B cell (primary cell): Measurements from ENCODE around the gene RNLS. TPM values are rescaled to one million over a fixed set of nuclear protein-coding genes. Genes with fewer than 3 reads are reported as not detected.
A peak's percentile ranks its signal among the peaks of the same experiment; 100 is the strongest.

Experiments used
- ATAC-seq: fragments of 200-7000 bp; cut with Tn5 transposase; one replicate; pipeline ENCODE4 v1.10.0; 2021; ENCODE audit warnings: low read depth, mild to moderate bottlenecking, moderate number of reproducible peaks, moderate library complexity
- CTCF ChIA-PET: fragments of 350-600 bp; sonication (Branson Sonifier 250); formaldehyde crosslinking; loops from one replicate; lab custom pipeline; 2021; ENCODE audit warnings: antibody characterized with exemption, inconsistent platforms; lab: Charles Lee
- POLR2A ChIA-PET: fragments of 350-600 bp; sonication (Branson Sonifier 250); formaldehyde crosslinking; loops from one replicate; lab custom pipeline; 2021; ENCODE audit warnings: antibody characterized with exemption; lab: Charles Lee
- DNase-seq: peaks from one replicate; pipeline ENCODE4 v3.0.0; 2013
- H2AFZ ChIP-seq: 2 replicates; pipeline ENCODE4 v1.6.1; 2012; ENCODE audit warnings: mild to moderate bottlenecking, low read depth, low read length; ENCODE audit not compliant: insufficient read depth, poor library complexity, severe bottlenecking
- H3K27ac ChIP-seq, 2 donors: 1 replicate in 1 of 2; 2 replicates in 1 of 2; pipeline ENCODE4 v1.5.1; 2012 to 2013; ENCODE audit warnings: low read length in 2 of 2, mild to moderate bottlenecking in 2 of 2, moderate library complexity in 1 of 2
- H3K27me3 ChIP-seq, 4 experiments: fragments of 200-600 bp in 1 of 4; sonication (generic) in 1 of 4; replicated peaks in 1 of 4; 1 replicate in 2 of 4; 2 replicates in 2 of 4; pipeline versions ENCODE4 v1.6.1 to v1.7.0; 2013 to 2016; ENCODE audit warnings: low read length in 3 of 4, mild to moderate bottlenecking in 2 of 4, mixed read lengths in 1 of 4, moderate library complexity in 1 of 4; ENCODE audit not compliant: insufficient read depth in 4 of 4, control insufficient read depth in 3 of 4; ENCODE audit errors: control extremely low read depth in 1 of 4
- H3K36me3 ChIP-seq, 2 experiments: replicated peaks in 1 of 2; 1 replicate in 1 of 2; 2 replicates in 1 of 2; pipeline versions ENCODE4 v1.6.1 to v1.7.1; 2013; ENCODE audit warnings: low read length in 1 of 2; ENCODE audit not compliant: insufficient read depth in 2 of 2, control insufficient read depth in 1 of 2; ENCODE audit errors: control extremely low read depth in 1 of 2, extremely low read depth in 1 of 2
- H3K4me1 ChIP-seq, 2 donors: fragments of 200-600 bp in 1 of 2; sonication (generic) in 1 of 2; 1 replicate in 1 of 2; 2 replicates in 1 of 2; pipeline versions ENCODE4 v1.5.1 to v1.6.1; 2013 to 2017; ENCODE audit warnings: low read length in 2 of 2; ENCODE audit not compliant: control insufficient read depth in 2 of 2, insufficient read depth in 2 of 2
- H3K4me2 ChIP-seq: replicated peaks from 2 replicates; pipeline ENCODE3; 2012; ENCODE audit warnings: mild to moderate bottlenecking, low read depth, low read length; ENCODE audit not compliant: poor library complexity, severe bottlenecking
- H3K4me3 ChIP-seq, 5 experiments: fragments of 200-600 bp in 1 of 5; sonication (generic) in 1 of 5; 1 replicate in 3 of 5; 2 replicates in 2 of 5; pipeline versions ENCODE4 v1.5.1 to v1.7.0; 2011 to 2016; ENCODE audit warnings: low read length in 4 of 5, mild to moderate bottlenecking in 4 of 5, low read depth in 2 of 5, control low read depth in 1 of 5, moderate library complexity in 1 of 5; ENCODE audit not compliant: insufficient read depth in 1 of 5; ENCODE audit errors: control extremely low read depth in 1 of 5, extremely low read depth in 1 of 5
- H3K79me2 ChIP-seq: fragments of 200-600 bp; sonication (generic); one replicate; pipeline ENCODE4 v1.6.0; 2016; ENCODE audit warnings: low read length; ENCODE audit not compliant: control insufficient read depth, insufficient read depth
- H3K9ac ChIP-seq: fragments of 200-600 bp; sonication (generic); 2 replicates; pipeline ENCODE4 v1.6.1; 2017; ENCODE audit warnings: mild to moderate bottlenecking, low read length, moderate library complexity
- H3K9me3 ChIP-seq, 3 donors: one replicate each; pipeline versions ENCODE4 v1.6.1 to v1.7.1; 2013; ENCODE audit warnings: low read length in 2 of 3; ENCODE audit not compliant: control insufficient read depth in 2 of 3, insufficient read depth in 1 of 3; ENCODE audit errors: control extremely low read depth in 1 of 3
- H4K20me1 ChIP-seq: 2 replicates; pipeline ENCODE4 v1.6.0; 2012; ENCODE audit warnings: mild to moderate bottlenecking, low read length; ENCODE audit not compliant: insufficient read depth, control insufficient read depth, poor library complexity, severe bottlenecking
- H3K27ac Mint-ChIP-seq: one replicate; pipeline ENCODE4 v1.8.0; 2021; ENCODE audit warnings: mixed read lengths
- H3K27me3 Mint-ChIP-seq: one replicate; pipeline ENCODE4 v1.8.0; 2021; ENCODE audit warnings: mixed read lengths
- H3K4me1 Mint-ChIP-seq: one replicate; pipeline ENCODE4 v1.8.0; 2021; ENCODE audit warnings: mixed read lengths
- H3K4me3 Mint-ChIP-seq: one replicate; pipeline ENCODE4 v1.8.0; 2021; ENCODE audit warnings: mixed read lengths
- H3K9me3 Mint-ChIP-seq: one replicate; pipeline ENCODE4 v1.8.0; 2022; ENCODE audit warnings: mixed read lengths; ENCODE audit not compliant: insufficient read depth
- CTCF ChIP-seq: fragments of 200-600 bp; IDR thresholded peaks from one replicate; pipeline ENCODE4 v1.8.0; 2022; ENCODE audit warnings: antibody characterized with exemption, mild to moderate bottlenecking
- EZH2 ChIP-seq: IDR thresholded peaks from 2 replicates; pipeline ENCODE4 v1.6.1; 2012; ENCODE audit warnings: borderline replicate concordance, low read depth, mild to moderate bottlenecking, moderate library complexity, low read length; ENCODE audit not compliant: insufficient read depth, poor library complexity, severe bottlenecking
- WGBS: methylation state at CpG from one replicate; pipeline ENCODE4 v1.1.5; 2013; ENCODE audit warnings: missing lambda C conversion rate; ENCODE audit not compliant: insufficient coverage; 5-methylcytosine and 5-hydroxymethylcytosine counted together
- intact Hi-C: fragments of 100-400 bp; cut with micrococcal nuclease; formaldehyde crosslinking; loops from one replicate; pipeline ENCODE4 v1.10.0; 2022
- polyA plus RNA-seq: library from polyadenylated mRNA; depleted of rRNA; stranded (reverse); fragments of >200 nt; gene quantifications from 2 replicates; pipeline ENCODE4 v1.2.3, GENCODE V29; 2012
- total RNA-seq, 2 donors: library from RNA; stranded (reverse); fragments of 120-200 nt in 1 of 2; gene quantifications; 1 replicate in 1 of 2; 2 replicates in 1 of 2; pipeline versions ENCODE4 v1.2.3 to v1.2.4, GENCODE V29; 2013 to 2022

The RNLS gene
- total and polyA plus RNA-seq, 2 donors (not counting 1 experiment from before 2014, with no cell fraction given): 3.5 to 7.5 TPM

- Histone ChIP-seq H3K27ac (peak overlapping the region; percentile 56 to 77), H3K4me1 (peaks cover 36 to 52% of the 10 kb centered on the region in 2 donors), H3K9me3 (no peaks in the 10 kb centered on the region), H3K27me3 (no peaks in the 10 kb centered on the region), H3K36me3 (no peaks in the 10 kb centered on the region), H3K4me2 (peak overlapping the region; percentile 51), H3K9ac (no peak overlapping the region), H2AFZ (no peak overlapping the region), H4K20me1 (no peaks in the 10 kb centered on the region), H3K79me2 (no peaks in the 10 kb centered on the region), H3K4me3 (no peak overlapping the region)
- ATAC-seq: no peak
- intact Hi-C loops: loop anchor here (5.0 kb wide), 2 partner anchors 54 to 471 kb away; partner anchors contain the start of genes KLLN and PTEN
- Mint-ChIP-seq H3K4me3 (no peak overlapping the region), H3K27ac (no peak overlapping the region), H3K27me3 (no peaks in the 10 kb centered on the region), H3K9me3 (peaks cover 1% of the 10 kb centered on the region), H3K4me1 (peaks cover 50% of the 10 kb centered on the region)
- 18% methylated on average over 3 of the region's 3 CpGs for WGBS
- DNase-seq: peak; percentile 18
- ChIA-PET POLR2A (interaction anchor here (0.6 kb wide), 1 partner anchor 9 kb away, joined by 4 read pairs; no protein-coding TSS in a partner anchor), CTCF (interaction anchor here (1.0 kb wide), 1 partner anchor 20 kb away, joined by 4 read pairs; no protein-coding TSS in a partner anchor)
- TF ChIP-seq CTCF (no peak), EZH2 (no peak)
These were observed 249.9 kb downstream of the RNLS start for GRCh38 chr10:88333248-88333630.

- Histone ChIP-seq H3K27ac (peak overlapping the region; percentile 56 to 77), H3K4me3 (peak overlapping the region in 1 of 5 experiments; percentile 12), H3K9ac (peak overlapping the region; percentile 10), H3K79me2 (no peaks in the 10 kb centered on the region), H3K36me3 (no peaks in the 10 kb centered on the region), H2AFZ (peak overlapping the region; percentile 58), H3K4me1 (peaks cover 36 to 52% of the 10 kb centered on the region in 2 donors), H3K9me3 (peaks cover 0 to 3% (median 0%) of the 10 kb centered on the region in 3 donors), H3K27me3 (no peaks in the 10 kb centered on the region), H4K20me1 (no peaks in the 10 kb centered on the region), H3K4me2 (peak overlapping the region; percentile 51)
- Mint-ChIP-seq H3K27me3 (no peaks in the 10 kb centered on the region), H3K4me3 (peak overlapping the region; percentile 20), H3K27ac (peak overlapping the region; percentile 84), H3K9me3 (no peaks in the 10 kb centered on the region), H3K4me1 (peaks cover 50% of the 10 kb centered on the region)
- POLR2A ChIA-PET: interaction anchor here (0.6 kb wide), 1 partner anchor 9 kb away, joined by 4 read pairs; no protein-coding TSS in a partner anchor
- CTCF ChIA-PET: no interaction called here
- intact Hi-C loops: loop anchor here (5.0 kb wide), 2 partner anchors 55 to 470 kb away; partner anchors contain the start of genes KLLN and PTEN
- DNase-seq (peak; percentile 56), ATAC-seq (no peak)
- TF ChIP-seq CTCF (no peak), EZH2 (no peak)
- WGBS: no CpG with 5 or more reads among the region's 3 CpGs
These were observed 250.4 kb downstream of the RNLS start for GRCh38 chr10:88332503-88333247.
